Fibroblast of lung (primary cell): Measurements from ENCODE around the gene HCFC2. TPM values are rescaled to one million over a fixed set of nuclear protein-coding genes. Genes with fewer than 3 reads are reported as not detected.

Source experiments
- DNase-seq, 2 donors: peaks; one replicate each; pipeline versions ENCODE4 v3.0.0 to v3.0.0-alpha.2; 2010; ENCODE audit warnings: low read depth in 2 of 2
- H2AFZ ChIP-seq: 2 replicates; pipeline ENCODE4 v1.5.1; 2012; ENCODE audit warnings: low read length, control low read depth, inconsistent platforms
- H3K27ac ChIP-seq: 2 replicates; pipeline ENCODE4 v1.5.1; 2011; ENCODE audit warnings: low read length, control low read depth; ENCODE audit not compliant: insufficient read depth
- H3K27me3 ChIP-seq: 2 replicates; pipeline ENCODE4 v1.5.1; 2011; ENCODE audit warnings: mild to moderate bottlenecking, low read length; ENCODE audit not compliant: control insufficient read depth, insufficient read depth
- H3K36me3 ChIP-seq: 2 replicates; pipeline ENCODE4 v1.5.1; 2011; ENCODE audit warnings: low read length; ENCODE audit not compliant: control insufficient read depth, insufficient read depth
- H3K4me1 ChIP-seq: 2 replicates; pipeline ENCODE4 v1.5.1; 2011; ENCODE audit warnings: low read length; ENCODE audit not compliant: control insufficient read depth, insufficient read depth; ENCODE audit errors: extremely low read depth
- H3K4me2 ChIP-seq: 2 replicates; pipeline ENCODE4 v1.5.1; 2011; ENCODE audit warnings: low read length, control low read depth; ENCODE audit not compliant: insufficient read depth; ENCODE audit errors: extremely low read depth
- H3K4me3 ChIP-seq, 4 experiments: fragments of 200-600 bp in 1 of 4; sonication (generic) in 1 of 4; replicated peaks in 1 of 4; 2 replicates each; pipeline ENCODE4 v1.5.1; 2011 to 2016; ENCODE audit warnings: low read length in 4 of 4, low read depth in 3 of 4, mild to moderate bottlenecking in 3 of 4, control low read depth in 2 of 4, inconsistent platforms in 1 of 4, mixed read lengths in 1 of 4; ENCODE audit not compliant: insufficient read depth in 1 of 4; ENCODE audit errors: control extremely low read depth in 1 of 4
- H3K79me2 ChIP-seq: 2 replicates; pipeline ENCODE4 v1.5.1; 2012; ENCODE audit warnings: mild to moderate bottlenecking, low read length, inconsistent platforms; ENCODE audit not compliant: control insufficient read depth, insufficient read depth
- H3K9ac ChIP-seq: 2 replicates; pipeline ENCODE4 v1.5.1; 2011; ENCODE audit warnings: mild to moderate bottlenecking, low read length, control low read depth; ENCODE audit not compliant: insufficient read depth
- H3K9me3 ChIP-seq: 2 replicates; pipeline ENCODE4 v1.5.1; 2012; ENCODE audit warnings: low read depth, low read length; ENCODE audit not compliant: control insufficient read depth, insufficient read depth
- H4K20me1 ChIP-seq: 2 replicates; pipeline ENCODE4 v1.5.1; 2011; ENCODE audit warnings: low read length; ENCODE audit not compliant: control insufficient read depth, insufficient read depth; ENCODE audit errors: extremely low read depth
- CTCF ChIP-seq, 2 donors: IDR thresholded peaks in 1 of 2; conservative IDR thresholded peaks in 1 of 2; 1 replicate in 1 of 2; 2 replicates in 1 of 2; pipeline ENCODE4 v1.5.1; 2011 to 2012; ENCODE audit warnings: low read length in 2 of 2, control low read depth in 1 of 2, inconsistent platforms in 1 of 2, low read depth in 1 of 2, mild to moderate bottlenecking in 1 of 2
- EZH2 ChIP-seq: IDR thresholded peaks from 2 replicates; pipeline ENCODE4 v1.5.1; 2012; ENCODE audit warnings: low read length, control low read depth, mild to moderate bottlenecking; ENCODE audit errors: missing control alignments
- polyA plus RNA-seq, 2 donors: library from polyadenylated mRNA; depleted of rRNA in 1 of 2; stranded (reverse) in 1 of 2; unstranded in 1 of 2; fragments of >200 nt; gene quantifications; 2 replicates each; pipeline ENCODE4 v1.2.1, GENCODE V29; 2011 to 2012; ENCODE audit warnings: missing spikeins in 1 of 2
- total RNA-seq: library from RNA; depleted of rRNA; stranded (reverse); fragments of >200 nt; gene quantifications from 2 replicates; pipeline ENCODE4 v1.2.1, GENCODE V29; 2014

HCFC2 gene
- total and polyA plus RNA-seq, 2 donors (not counting 1 experiment from before 2014, with no cell fraction given): 27.0 to 36.2 TPM

GRCh38 chr12:104073699-104074098 lies 9.4 kb downstream of the HCFC2 start:
- H3K27me3 ChIP-seq: no peaks in the 10 kb centered on the region
- H3K9ac ChIP-seq: no peak overlapping the region
- DNase-seq: no peak
- H3K4me2 ChIP-seq: no peak overlapping the region
- peaks cover 2% of the 10 kb centered on the region for H3K36me3 ChIP-seq
- no peak overlapping the region for H3K27ac ChIP-seq
- TF ChIP-seq EZH2 (no peak), CTCF (conservative IDR thresholded peaks at IDR 0.05 in 1 of 2, IDR thresholded peaks at IDR 0.05 in 1 of 2; ENCODE audit: low read depth in 1 of 2, low read length in 2 of 2) (no peak)
- no peaks in the 10 kb centered on the region for H3K9me3 ChIP-seq
- no peak overlapping the region for H3K4me3 ChIP-seq
- no peak overlapping the region for H2AFZ ChIP-seq
- peaks cover 3% of the 10 kb centered on the region for H3K79me2 ChIP-seq
- no peaks in the 10 kb centered on the region for H4K20me1 ChIP-seq
- H3K4me1 ChIP-seq: no peaks in the 10 kb centered on the region

DNA sequence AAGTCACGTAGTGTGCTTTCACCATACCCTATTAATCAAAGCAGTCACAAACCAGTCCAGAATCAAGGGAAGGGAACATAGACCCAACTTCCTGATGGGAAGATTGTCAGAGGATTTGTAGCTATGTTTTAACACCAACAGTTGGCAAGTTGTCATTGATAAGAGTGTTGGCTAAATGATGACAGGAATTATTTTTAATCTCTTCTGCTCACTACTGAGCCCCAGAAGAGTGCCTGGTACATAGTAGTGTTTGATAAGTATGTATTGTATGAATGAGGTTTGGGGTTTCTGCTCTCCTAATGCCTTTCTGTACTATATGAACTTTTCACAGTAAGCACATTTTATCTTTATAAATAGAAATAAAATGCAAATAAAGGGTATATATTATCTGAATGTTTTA lies 14.7 kb downstream of the HCFC2 start:
- peaks cover 2% of the 10 kb centered on the region for H3K36me3 ChIP-seq
- H4K20me1 ChIP-seq: no peaks in the 10 kb centered on the region
- H3K27me3 ChIP-seq: no peaks in the 10 kb centered on the region
- H3K9me3 ChIP-seq: no peaks in the 10 kb centered on the region
- no peak overlapping the region for H2AFZ ChIP-seq
- H3K9ac ChIP-seq: no peak overlapping the region
- no peak for TF ChIP-seq EZH2
- TF ChIP-seq CTCF (conservative IDR thresholded peaks at IDR 0.05 in 1 of 2, IDR thresholded peaks at IDR 0.05 in 1 of 2; ENCODE audit: low read depth in 1 of 2, low read length in 2 of 2): no peak
- H3K4me3 ChIP-seq: no peak overlapping the region
- H3K4me1 ChIP-seq: no peaks in the 10 kb centered on the region
- peaks cover 4% of the 10 kb centered on the region for H3K79me2 ChIP-seq
- DNase-seq: no peak
- H3K27ac ChIP-seq: no peak overlapping the region
- H3K4me2 ChIP-seq: no peak overlapping the region

DNA sequence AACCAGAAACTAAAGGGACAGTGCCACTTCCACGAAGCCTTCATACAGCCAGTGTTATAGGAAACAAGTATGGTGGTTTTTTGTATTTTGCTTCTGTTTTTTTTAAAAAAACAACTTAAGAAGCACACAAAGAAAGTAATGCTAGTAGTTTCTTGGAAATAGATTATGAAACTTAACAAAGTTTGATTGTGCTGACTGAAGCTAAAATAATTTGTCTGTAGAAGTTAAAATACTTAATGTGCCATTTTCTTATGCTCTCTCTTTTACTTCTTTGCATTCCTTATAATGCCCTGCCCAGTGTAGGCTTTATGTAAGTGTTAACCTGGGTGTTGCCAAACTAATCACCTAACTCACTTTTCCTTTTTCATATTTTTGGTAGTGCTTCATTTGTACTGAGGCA lies 16.4 kb downstream of the HCFC2 start:
- no peak for DNase-seq
- Histone ChIP-seq H4K20me1 (no peaks in the 10 kb centered on the region), H3K27ac (no peak overlapping the region), H3K4me2 (no peak overlapping the region), H3K4me3 (no peak overlapping the region), H3K9ac (no peak overlapping the region), H3K27me3 (no peaks in the 10 kb centered on the region), H2AFZ (no peak overlapping the region), H3K9me3 (no peaks in the 10 kb centered on the region), H3K36me3 (peaks cover 2% of the 10 kb centered on the region), H3K4me1 (no peaks in the 10 kb centered on the region), H3K79me2 (peaks cover 3% of the 10 kb centered on the region)
- TF ChIP-seq CTCF (conservative IDR thresholded peaks at IDR 0.05 in 1 of 2, IDR thresholded peaks at IDR 0.05 in 1 of 2; ENCODE audit: low read depth in 1 of 2, low read length in 2 of 2) (no peak), EZH2 (no peak)
